NT2/D1 (cell line): ENCODE data around the gene DNAH8.

Experiments used
- SUZ12 ChIP-seq: IDR thresholded peaks from 2 replicates; pipeline ENCODE4 v1.6.1; 2011; ENCODE audit not compliant: insufficient read length, insufficient read depth; ENCODE audit errors: extremely low read depth
- ZNF274 ChIP-seq: IDR thresholded peaks from 2 replicates; pipeline ENCODE4 v1.6.1; 2011; ENCODE audit warnings: mild to moderate bottlenecking, low read depth, low read length

GRCh38 chr6:38730140-38730862 lies 15.2 kb downstream of the DNAH8 start:
- no peak for TF ChIP-seq ZNF274
- no peak for TF ChIP-seq SUZ12
